Endothelial cell of umbilical vein (primary cell): ENCODE measurements around the gene PEX3. TPM values are rescaled to one million over a fixed set of nuclear protein-coding genes. Genes with fewer than 3 reads are reported as not detected.

ENCODE experiments used
- BruUV-seq: library from RNA; stranded (reverse); fragments of 400-500 nt; replicated peaks from 2 replicates; lab custom pipeline; 2021; lab: Mats Ljungman, UMichigan
- CTCF ChIA-PET: fragments of 300-600, 350-600 bp; sonication (Branson Sonifier 250); formaldehyde crosslinking; loops from one replicate; lab custom pipeline; 2021; ENCODE audit warnings: antibody characterized with exemption, inconsistent platforms; lab: Charles Lee
- POLR2A ChIA-PET: fragments of 300-600, 350-600 bp; sonication (Branson Sonifier 250); formaldehyde crosslinking; loops from one replicate; lab custom pipeline; 2021; ENCODE audit warnings: antibody characterized with exemption, inconsistent platforms; lab: Charles Lee
- DNase-seq: peaks from one replicate; pipeline ENCODE4 v3.0.0-alpha.2; 2011; ENCODE audit warnings: low read depth, low spot score
- FAIRE-seq: peaks from 2 replicates; lab custom pipeline; 2011; peaks lifted over from hg19 to GRCh38; lab: Jason Lieb, UNC
- H2AFZ ChIP-seq: 2 replicates; pipeline ENCODE4 v1.6.0; 2012; ENCODE audit warnings: low read depth, low read length, control low read depth, inconsistent platforms
- H3K27ac ChIP-seq: 2 replicates; pipeline ENCODE4 v1.5.1; 2011; ENCODE audit warnings: low read depth, mild to moderate bottlenecking, control low read depth, low read length, moderate library complexity; ENCODE audit not compliant: insufficient read depth
- H3K27me3 ChIP-seq, 2 experiments: 2 replicates each; pipeline versions ENCODE4 v1.6.0 to v1.6.1; 2011; ENCODE audit warnings: low read length in 2 of 2, mixed read lengths in 1 of 2; ENCODE audit not compliant: control insufficient read depth in 2 of 2, insufficient read depth in 2 of 2
- H3K36me3 ChIP-seq, 2 experiments: 2 replicates in 1 of 2; 3 replicates in 1 of 2; pipeline ENCODE4 v1.5.1; 2011; ENCODE audit warnings: low read length in 2 of 2, mild to moderate bottlenecking in 1 of 2, moderate library complexity in 1 of 2; ENCODE audit not compliant: control insufficient read depth in 2 of 2, insufficient read depth in 2 of 2; ENCODE audit errors: extremely low read depth in 1 of 2
- H3K4me1 ChIP-seq: 3 replicates; pipeline ENCODE4 v1.5.1; 2011; ENCODE audit warnings: mild to moderate bottlenecking, low read length; ENCODE audit not compliant: control insufficient read depth, insufficient read depth; ENCODE audit errors: extremely low read depth
- H3K4me2 ChIP-seq: 2 replicates; pipeline ENCODE4 v1.6.1; 2011; ENCODE audit warnings: low read length, control low read depth, mixed read lengths; ENCODE audit not compliant: insufficient read depth
- H3K4me3 ChIP-seq, 3 experiments: fragments of 200-600 bp in 1 of 3; sonication (generic), shearing (Covaris generic) in 1 of 3; replicated peaks in 1 of 3; 2 replicates each; pipeline ENCODE4 v1.5.1; 2011 to 2016; ENCODE audit warnings: control low read depth in 3 of 3, low read length in 3 of 3, mild to moderate bottlenecking in 2 of 3, inconsistent platforms in 1 of 3, low read depth in 1 of 3, moderate library complexity in 1 of 3; ENCODE audit not compliant: insufficient read depth in 1 of 3
- H3K79me2 ChIP-seq: 2 replicates; pipeline ENCODE4 v1.6.0; 2012; ENCODE audit warnings: low read length, inconsistent platforms; ENCODE audit not compliant: control insufficient read depth, insufficient read depth
- H3K9ac ChIP-seq: replicated peaks from 2 replicates; pipeline ENCODE3; 2011; ENCODE audit warnings: low read length, control low read depth; ENCODE audit not compliant: insufficient read depth; ENCODE audit errors: extremely low read depth
- H3K9me1 ChIP-seq: replicated peaks from 3 replicates; pipeline ENCODE4 v1.6.0; 2011; ENCODE audit warnings: mild to moderate bottlenecking, low read length; ENCODE audit not compliant: control insufficient read depth, insufficient read depth; ENCODE audit errors: extremely low read depth
- H3K9me3 ChIP-seq: replicated peaks from 2 replicates; pipeline ENCODE4 v1.5.1; 2012; ENCODE audit warnings: low read length, inconsistent platforms; ENCODE audit not compliant: control insufficient read depth, insufficient read depth
- H4K20me1 ChIP-seq: replicated peaks from 2 replicates; pipeline ENCODE3; 2011; ENCODE audit warnings: mild to moderate bottlenecking, low read length; ENCODE audit not compliant: control insufficient read depth, insufficient read depth; ENCODE audit errors: extremely low read depth
- GATA2 ChIP-seq: IDR thresholded peaks from 2 replicates; pipeline ENCODE4 v1.7.0; 2011; ENCODE audit warnings: low read depth, mild to moderate bottlenecking, moderate library complexity, mixed read lengths, low read length; ENCODE audit not compliant: insufficient read length, insufficient read depth
- MYC ChIP-seq: IDR thresholded peaks from one replicate; pipeline ENCODE4 v1.6.1; 2011; ENCODE audit warnings: mild to moderate bottlenecking, low read depth, low read length
- POLR2AphosphoS5 ChIP-seq: IDR thresholded peaks from 2 replicates; pipeline ENCODE4 v1.6.1; 2012; ENCODE audit warnings: low read depth, mild to moderate bottlenecking, control low read depth, low read length, moderate library complexity; ENCODE audit not compliant: insufficient read depth
- dilution Hi-C: fragments of 300-500 bp; cut with MboI; formaldehyde crosslinking; loops from one replicate; pipeline ENCODE4 v1.15.0; 2019; ENCODE audit warnings: low sequenced_read_pairs; ENCODE audit not compliant: extremely low pct_ligation_motif_present
- intact Hi-C: fragments of 100-400 bp; cut with micrococcal nuclease; formaldehyde crosslinking; loops from one replicate; pipeline ENCODE4 v1.10.0; 2022
- polyA plus RNA-seq, 4 experiments: library from polyadenylated mRNA; depleted of rRNA in 3 of 4; stranded (reverse) in 3 of 4; unstranded in 1 of 4; fragments of >200 nt; gene quantifications; 2 replicates each; pipeline versions ENCODE4 v1.2.1 to v1.2.3, GENCODE V29; 2011 to 2012; ENCODE audit warnings: missing spikeins in 1 of 4
- total RNA-seq: library from RNA; stranded (reverse); gene quantifications from 2 replicates; pipeline ENCODE4 v1.2.3, GENCODE V29; 2021
- TF ChIP-seq, protein P1 (sequence below): IDR thresholded peaks from 2 replicates; pipeline ENCODE4 v1.6.1; 2011; ENCODE audit not compliant: insufficient read depth, insufficient read length

PEX3 gene
- total and polyA plus RNA-seq, 2 donors (not counting 3 experiments of a cell fraction or from before 2014, with no cell fraction given), result 8.7 to 21.7 TPM

DNA sequence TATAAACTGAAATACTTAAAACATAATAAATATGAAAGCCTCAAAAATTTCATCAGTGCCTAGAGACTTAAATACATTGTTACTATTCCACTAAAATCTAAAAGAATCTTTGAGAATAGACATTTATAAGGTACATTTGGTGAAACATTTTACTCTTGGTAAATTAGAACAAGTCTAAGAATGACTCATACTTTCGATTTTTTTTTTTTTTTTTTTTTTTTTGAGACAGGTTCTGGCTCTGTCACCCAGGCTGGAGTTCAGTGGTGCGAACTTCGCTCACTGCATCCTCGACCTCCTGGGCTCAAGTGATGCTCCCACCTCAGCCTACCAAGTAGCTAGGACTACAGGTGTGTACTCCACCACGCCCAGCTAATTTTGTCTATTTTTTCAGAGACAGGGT, 54.5 kb downstream of the PEX3 start:
- no peaks in the 10 kb centered on the region for H3K9me1 ChIP-seq
- H4K20me1 ChIP-seq, result no peaks in the 10 kb centered on the region
- dilution Hi-C loops (no loop called here), intact Hi-C loops (no loop called here)
- peaks cover 3% of the 10 kb centered on the region for H3K79me2 ChIP-seq
- H3K9me3 ChIP-seq, result no peaks in the 10 kb centered on the region
- peaks cover 0 to 3% of the 10 kb centered on the region in 2 experiments for H3K36me3 ChIP-seq
- H3K4me1 ChIP-seq, result peaks cover 4% of the 10 kb centered on the region
- FAIRE-seq (no peak), DNase-seq (no peak)
- no peak overlapping the region for H2AFZ ChIP-seq
- no TSS peak for BruUV-seq
- no peak overlapping the region for H3K4me2 ChIP-seq
- no peak overlapping the region for H3K27ac ChIP-seq
- no peak overlapping the region for H3K4me3 ChIP-seq
- H3K9ac ChIP-seq, result no peak overlapping the region
- CTCF ChIA-PET, result interaction anchor here (1.5 to 1.7 kb wide), 2 partner anchors 9 to 10 kb away, joined by 3 to 4 read pairs; no protein-coding TSS in a partner anchor
- POLR2A ChIA-PET, result no interaction called here
- TF ChIP-seq MYC, result no peak
- no peaks in the 10 kb centered on the region for H3K27me3 ChIP-seq

DNA sequence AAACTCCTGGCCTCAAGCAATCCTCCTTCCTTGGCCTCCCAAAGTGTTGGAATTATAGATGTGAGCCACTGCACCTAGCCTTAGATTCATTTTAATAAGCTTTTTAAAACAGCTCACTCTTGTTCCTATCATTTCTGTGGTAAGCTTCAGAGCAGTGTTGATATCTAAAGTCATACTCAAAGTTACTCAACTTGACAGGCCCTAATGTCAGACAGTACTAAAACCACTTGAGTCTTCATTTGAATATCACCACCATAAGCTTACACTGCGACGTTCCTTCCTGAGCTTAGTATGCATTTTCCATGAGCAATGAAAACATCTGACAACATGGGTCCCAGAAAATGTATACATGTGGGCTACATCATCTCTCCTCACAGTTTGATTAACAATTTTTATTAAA, 54.9 kb downstream of the PEX3 start:
- H3K9ac ChIP-seq, result no peak overlapping the region
- intact Hi-C loops (no loop called here), dilution Hi-C loops (no loop called here)
- BruUV-seq, result no TSS peak
- H3K27me3 ChIP-seq, result no peaks in the 10 kb centered on the region
- peaks cover 0 to 3% of the 10 kb centered on the region in 2 experiments for H3K36me3 ChIP-seq
- no peaks in the 10 kb centered on the region for H4K20me1 ChIP-seq
- H3K9me3 ChIP-seq, result no peaks in the 10 kb centered on the region
- TF ChIP-seq POLR2AphosphoS5 (no peak), GATA2 (no peak)
- TF ChIP-seq, protein P1, sequence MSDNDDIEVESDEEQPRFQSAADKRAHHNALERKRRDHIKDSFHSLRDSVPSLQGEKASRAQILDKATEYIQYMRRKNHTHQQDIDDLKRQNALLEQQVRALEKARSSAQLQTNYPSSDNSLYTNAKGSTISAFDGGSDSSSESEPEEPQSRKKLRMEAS, result no peak
- FAIRE-seq (no peak), DNase-seq (no peak)
- no peak overlapping the region for H3K27ac ChIP-seq
- H3K9me1 ChIP-seq, result no peaks in the 10 kb centered on the region
- H2AFZ ChIP-seq, result no peak overlapping the region
- CTCF ChIA-PET, result interaction anchor here (1.5 to 1.7 kb wide), 2 partner anchors 9 to 10 kb away, joined by 3 to 4 read pairs; no protein-coding TSS in a partner anchor
- H3K4me2 ChIP-seq, result no peak overlapping the region
- peaks cover 3% of the 10 kb centered on the region for H3K79me2 ChIP-seq
- POLR2A ChIA-PET, result no interaction called here
- H3K4me3 ChIP-seq, result no peak overlapping the region
- H3K4me1 ChIP-seq, result peaks cover 6% of the 10 kb centered on the region
